WTC11 (cell line): ENCODE measurements around the gene CHST13. TPM values are rescaled to one million over a fixed set of nuclear protein-coding genes. Genes with fewer than 3 reads are reported as not detected.

Source experiments
- ATAC-seq: fragments of 200-7000 bp; cut with Tn5 transposase; 2 replicates; pipeline ENCODE4 v1.10.0; 2021; ENCODE audit warnings: mild to moderate bottlenecking, moderate library complexity
- CTCF ChIA-PET: fragments of 300-600 bp; sonication (Branson Sonifier 250); formaldehyde crosslinking; loops from one replicate; lab custom pipeline; 2021; ENCODE audit warnings: antibody characterized with exemption; lab: Charles Lee
- POLR2A ChIA-PET: fragments of 350-600 bp; sonication (Branson Sonifier 250); formaldehyde crosslinking; loops from one replicate; lab custom pipeline; 2021; ENCODE audit warnings: antibody characterized with exemption; lab: Charles Lee
- DNase-seq: peaks from one replicate; pipeline ENCODE4 v3.0.0; 2021; ENCODE audit warnings: low spot score
- H3K27ac Mint-ChIP-seq: 2 replicates; pipeline ENCODE4 v1.8.0; 2021; ENCODE audit warnings: mixed read lengths
- H3K27me3 Mint-ChIP-seq: 2 replicates; pipeline ENCODE4 v1.8.0; 2021; ENCODE audit warnings: low read depth, mild to moderate bottlenecking, moderate library complexity, mixed read lengths
- H3K36me3 Mint-ChIP-seq: 2 replicates; pipeline ENCODE4 v1.8.0; 2021; ENCODE audit warnings: mixed read lengths
- H3K4me1 Mint-ChIP-seq: 2 replicates; pipeline ENCODE4 v1.8.0; 2022; ENCODE audit warnings: mixed read lengths
- H3K4me3 Mint-ChIP-seq: 2 replicates; pipeline ENCODE4 v1.8.0; 2021; ENCODE audit warnings: mild to moderate bottlenecking, moderate library complexity, mixed read lengths
- H3K9me3 Mint-ChIP-seq: 2 replicates; pipeline ENCODE4 v1.8.0; 2021; ENCODE audit warnings: mixed read lengths
- CBFB ChIP-seq: sonication (generic); formaldehyde crosslinking; IDR thresholded peaks from 2 replicates; pipeline ENCODE4 v1.8.1; 2022; ENCODE audit warnings: mild to moderate bottlenecking, low read depth, missing genetic modification reagents
- CREM ChIP-seq: sonication (generic); formaldehyde crosslinking; IDR thresholded peaks from 2 replicates; pipeline ENCODE4 v1.8.1; 2022; ENCODE audit warnings: mild to moderate bottlenecking, missing genetic modification reagents, moderate library complexity
- ESRRA ChIP-seq: sonication (generic); formaldehyde crosslinking; IDR thresholded peaks from 2 replicates; pipeline ENCODE4 v1.8.1; 2022; ENCODE audit warnings: mild to moderate bottlenecking, missing genetic modification reagents, borderline replicate concordance
- FOXK1 ChIP-seq: sonication (generic); formaldehyde crosslinking; IDR thresholded peaks from 2 replicates; pipeline ENCODE4 v1.8.0; 2022; ENCODE audit warnings: mild to moderate bottlenecking, moderate library complexity, missing genetic modification reagents
- GTF2I ChIP-seq: fragments of 250-450 bp; sonication (Bioruptor Pico); conservative IDR thresholded peaks from 2 replicates; pipeline ENCODE4 v1.4.0; 2021; ENCODE audit warnings: mild to moderate bottlenecking
- NR3C1 ChIP-seq: sonication (generic); formaldehyde crosslinking; conservative IDR thresholded peaks from 2 replicates; pipeline ENCODE4 v1.8.1; 2023; ENCODE audit warnings: low read depth, mild to moderate bottlenecking, missing genetic modification reagents
- RORB ChIP-seq: fragments of 250-450 bp; sonication (Bioruptor Pico); IDR thresholded peaks from 2 replicates; pipeline ENCODE4 v1.9.0; 2021; ENCODE audit warnings: mild to moderate bottlenecking
- SMAD3 ChIP-seq: sonication (generic); formaldehyde crosslinking; IDR thresholded peaks from 2 replicates; pipeline ENCODE4 v1.8.0; 2022; ENCODE audit warnings: missing genetic modification reagents, mild to moderate bottlenecking, borderline replicate concordance
- ZNF232 ChIP-seq: sonication (generic); formaldehyde crosslinking; IDR thresholded peaks from 2 replicates; pipeline ENCODE4 v1.8.0; 2022; ENCODE audit warnings: mild to moderate bottlenecking, missing genetic modification reagents
- ZNF317 ChIP-seq: sonication (generic); formaldehyde crosslinking; IDR thresholded peaks from 2 replicates; pipeline ENCODE4 v1.8.1; 2023; ENCODE audit warnings: low read depth, mild to moderate bottlenecking, moderate library complexity, missing genetic modification reagents, borderline replicate concordance
- ZNF416 ChIP-seq: fragments of 250-450 bp; sonication (Bioruptor Pico); IDR thresholded peaks from 2 replicates; pipeline ENCODE4 v1.9.0; 2021; ENCODE audit warnings: mild to moderate bottlenecking, inconsistent platforms
- total RNA-seq: library from RNA; stranded (reverse); gene quantifications from 3 replicates; pipeline ENCODE4 v1.2.3, GENCODE V29; 2021
- TF ChIP-seq, protein P1 (sequence below): fragments of 200-600 bp; IDR thresholded peaks from 2 replicates; pipeline ENCODE4 v1.8.0; 2022; ENCODE audit warnings: antibody characterized with exemption
- TF ChIP-seq, protein P2 (sequence below): sonication (generic); formaldehyde crosslinking; IDR thresholded peaks from 2 replicates; pipeline ENCODE4 v1.8.1; 2022; ENCODE audit warnings: missing genetic modification reagents, borderline replicate concordance
- TF ChIP-seq, protein P3 (sequence below): sonication (generic); formaldehyde crosslinking; IDR thresholded peaks from 2 replicates; pipeline ENCODE4 v1.8.0; 2022; ENCODE audit warnings: mild to moderate bottlenecking, missing genetic modification reagents
- TF ChIP-seq, protein P4 (sequence below): fragments of 250-450 bp; sonication (Bioruptor Pico); IDR thresholded peaks from 2 replicates; pipeline ENCODE4 v1.8.0; 2021; ENCODE audit warnings: mild to moderate bottlenecking
- TF ChIP-seq, protein P5 (sequence below): sonication (generic); formaldehyde crosslinking; IDR thresholded peaks from 2 replicates; pipeline ENCODE4 v1.8.0; 2022; ENCODE audit warnings: mild to moderate bottlenecking, missing genetic modification reagents
- TF ChIP-seq, protein P6 (sequence below): sonication (generic); formaldehyde crosslinking; IDR thresholded peaks from 2 replicates; pipeline ENCODE4 v1.8.0; 2023; ENCODE audit warnings: missing genetic modification reagents
- TF ChIP-seq, protein P7 (sequence below): sonication (generic); formaldehyde crosslinking; IDR thresholded peaks from 2 replicates; pipeline ENCODE4 v1.8.1; 2022; ENCODE audit warnings: low read depth, missing genetic modification reagents, borderline replicate concordance
- TF ChIP-seq, protein P8 (sequence below): fragments of 250-450 bp; sonication (Bioruptor Pico); IDR thresholded peaks from 2 replicates; pipeline ENCODE4 v1.9.0; 2021; ENCODE audit warnings: mild to moderate bottlenecking

The CHST13 gene
- total RNA-seq, 1 experiment from 2014 or later = 4.1 TPM

DNA sequence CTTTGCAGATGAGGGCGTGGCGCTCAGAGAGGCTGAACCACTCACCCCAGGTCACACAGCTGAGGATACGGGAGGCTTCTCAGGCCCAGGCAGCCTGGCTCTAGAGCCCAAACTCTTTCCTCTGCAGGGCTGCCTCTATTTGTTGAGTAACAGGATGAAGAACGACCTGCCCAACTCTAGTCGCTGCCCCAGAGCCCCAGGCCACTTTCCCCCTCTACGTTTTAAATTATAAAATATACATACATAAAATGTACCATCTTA, 29.1 kb upstream of the CHST13 start (continued):
- TF ChIP-seq, protein P1, sequence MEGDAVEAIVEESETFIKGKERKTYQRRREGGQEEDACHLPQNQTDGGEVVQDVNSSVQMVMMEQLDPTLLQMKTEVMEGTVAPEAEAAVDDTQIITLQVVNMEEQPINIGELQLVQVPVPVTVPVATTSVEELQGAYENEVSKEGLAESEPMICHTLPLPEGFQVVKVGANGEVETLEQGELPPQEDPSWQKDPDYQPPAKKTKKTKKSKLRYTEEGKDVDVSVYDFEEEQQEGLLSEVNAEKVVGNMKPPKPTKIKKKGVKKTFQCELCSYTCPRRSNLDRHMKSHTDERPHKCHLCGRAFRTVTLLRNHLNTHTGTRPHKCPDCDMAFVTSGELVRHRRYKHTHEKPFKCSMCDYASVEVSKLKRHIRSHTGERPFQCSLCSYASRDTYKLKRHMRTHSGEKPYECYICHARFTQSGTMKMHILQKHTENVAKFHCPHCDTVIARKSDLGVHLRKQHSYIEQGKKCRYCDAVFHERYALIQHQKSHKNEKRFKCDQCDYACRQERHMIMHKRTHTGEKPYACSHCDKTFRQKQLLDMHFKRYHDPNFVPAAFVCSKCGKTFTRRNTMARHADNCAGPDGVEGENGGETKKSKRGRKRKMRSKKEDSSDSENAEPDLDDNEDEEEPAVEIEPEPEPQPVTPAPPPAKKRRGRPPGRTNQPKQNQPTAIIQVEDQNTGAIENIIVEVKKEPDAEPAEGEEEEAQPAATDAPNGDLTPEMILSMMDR = no peak

DNA sequence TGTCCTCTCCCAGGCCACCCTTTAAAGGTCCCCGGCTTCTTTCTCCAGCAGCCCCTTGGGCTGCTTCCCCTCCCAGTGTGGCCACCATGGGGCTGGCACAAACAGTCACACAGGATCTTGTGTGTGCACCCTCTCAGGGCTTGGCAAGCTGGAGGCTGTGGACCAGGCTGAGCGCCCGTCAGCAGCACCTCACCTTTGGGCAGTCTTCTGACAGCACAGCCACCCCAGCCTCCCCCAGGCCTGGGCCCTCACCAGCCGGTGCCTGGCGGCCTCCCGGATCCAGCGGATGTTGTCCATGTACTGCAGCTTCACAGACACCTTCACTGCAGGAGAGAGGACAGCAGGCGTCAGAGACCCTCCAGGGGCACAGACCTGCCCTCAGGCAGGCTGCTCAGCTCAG, 28.2 kb upstream of the CHST13 start:
- H3K9me3 Mint-ChIP-seq = no peaks in the 10 kb centered on the region
- CTCF ChIA-PET = no interaction called here
- POLR2A ChIA-PET = no interaction called here

DNA sequence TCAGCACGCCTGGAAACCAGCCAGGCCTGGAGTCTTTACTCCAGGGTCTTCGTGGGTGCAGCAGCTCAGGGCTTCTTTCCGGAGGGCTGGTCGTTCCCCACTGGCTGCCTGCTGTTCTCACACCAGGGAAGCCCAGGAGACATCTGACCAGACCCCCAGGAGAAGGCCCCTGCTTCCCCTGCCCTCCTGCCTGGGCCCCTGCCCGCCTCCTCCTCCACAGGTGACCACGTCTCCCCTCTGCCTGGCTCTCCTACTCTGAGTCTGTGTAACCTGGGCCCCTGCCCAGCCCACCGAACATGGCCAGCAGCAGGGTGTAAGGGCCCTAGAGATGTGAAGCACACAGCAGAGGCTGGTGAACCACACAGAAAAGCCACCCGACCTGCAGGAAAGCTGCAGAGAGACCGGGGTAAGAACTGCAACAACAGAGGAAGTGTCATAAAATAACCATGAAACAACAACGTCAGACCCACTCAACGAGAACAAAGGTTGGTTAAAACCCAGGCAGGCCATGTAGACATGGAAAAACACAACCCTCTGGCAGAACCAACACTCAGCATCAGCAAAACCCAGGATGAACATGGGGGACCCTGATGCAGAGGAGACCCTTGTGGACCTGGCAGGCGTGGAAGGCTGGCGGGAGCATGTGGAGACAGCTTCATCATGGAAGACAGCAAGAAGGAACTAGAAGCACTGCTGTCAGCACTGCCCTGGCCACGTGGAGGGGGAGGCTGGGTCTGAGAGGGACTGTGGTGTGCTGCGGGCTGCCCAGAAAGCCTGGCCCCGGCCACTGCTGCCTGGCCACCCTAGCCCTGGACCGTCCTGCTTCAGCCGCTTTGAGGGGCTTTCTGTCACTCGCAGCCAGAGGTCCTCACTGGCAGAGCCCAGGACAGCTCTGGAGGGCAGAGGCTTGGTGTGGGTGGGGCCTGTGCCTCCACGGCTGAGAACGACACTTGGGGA, 26.8 kb upstream of the CHST13 start:
- H3K27me3 Mint-ChIP-seq = no peaks in the 10 kb centered on the region
- H3K9me3 Mint-ChIP-seq = no peaks in the 10 kb centered on the region
- CTCF ChIA-PET = interaction anchor here (1.2 kb wide), 1 partner anchor 13 kb away, joined by 5 read pairs; no protein-coding TSS in a partner anchor
- H3K4me3 Mint-ChIP-seq = no peak overlapping the region
- peaks cover 11% of the 10 kb centered on the region for H3K4me1 Mint-ChIP-seq
- no peak for ATAC-seq
- TF ChIP-seq FOXK1 (CRISPR knock-in tag) (no peak), ZNF317 (CRISPR knock-in tag) (no peak), CREM (CRISPR knock-in tag) (no peak), ESRRA (CRISPR knock-in tag) (no peak), ZNF416 (CRISPR knock-in tag) (no peak)
- TF ChIP-seq, protein P2, sequence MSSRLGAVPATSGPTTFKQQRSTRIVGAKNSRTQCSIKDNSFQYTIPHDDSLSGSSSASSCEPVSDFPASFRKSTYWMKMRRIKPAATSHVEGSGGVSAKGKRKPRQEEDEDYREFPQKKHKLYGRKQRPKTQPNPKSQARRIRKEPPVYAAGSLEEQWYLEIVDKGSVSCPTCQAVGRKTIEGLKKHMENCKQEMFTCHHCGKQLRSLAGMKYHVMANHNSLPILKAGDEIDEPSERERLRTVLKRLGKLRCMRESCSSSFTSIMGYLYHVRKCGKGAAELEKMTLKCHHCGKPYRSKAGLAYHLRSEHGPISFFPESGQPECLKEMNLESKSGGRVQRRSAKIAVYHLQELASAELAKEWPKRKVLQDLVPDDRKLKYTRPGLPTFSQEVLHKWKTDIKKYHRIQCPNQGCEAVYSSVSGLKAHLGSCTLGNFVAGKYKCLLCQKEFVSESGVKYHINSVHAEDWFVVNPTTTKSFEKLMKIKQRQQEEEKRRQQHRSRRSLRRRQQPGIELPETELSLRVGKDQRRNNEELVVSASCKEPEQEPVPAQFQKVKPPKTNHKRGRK = no peak
- TF ChIP-seq, protein P3, sequence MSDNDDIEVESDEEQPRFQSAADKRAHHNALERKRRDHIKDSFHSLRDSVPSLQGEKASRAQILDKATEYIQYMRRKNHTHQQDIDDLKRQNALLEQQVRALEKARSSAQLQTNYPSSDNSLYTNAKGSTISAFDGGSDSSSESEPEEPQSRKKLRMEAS (CRISPR knock-in tag) = no peak
- TF ChIP-seq, all 79 proteins: peak for 0
- POLR2A ChIA-PET = no interaction called here
- Mint-ChIP-seq H3K36me3 (no peaks in the 10 kb centered on the region), H3K27ac (no peak overlapping the region)
- no peak for DNase-seq

More for the DNA sequence above, 28.2 kb upstream of the CHST13 start:
- no peaks in the 10 kb centered on the region for H3K27me3 Mint-ChIP-seq
- H3K4me1 Mint-ChIP-seq = peaks cover 15% of the 10 kb centered on the region
- H3K4me3 Mint-ChIP-seq = no peak overlapping the region
- H3K36me3 Mint-ChIP-seq = no peaks in the 10 kb centered on the region
- no peak overlapping the region for H3K27ac Mint-ChIP-seq
- DNase-seq (no peak), ATAC-seq (no peak)
- TF ChIP-seq SMAD3 (CRISPR knock-in tag) = no peak
- TF ChIP-seq NR3C1 (CRISPR knock-in tag) = no peak
- TF ChIP-seq, protein P4, sequence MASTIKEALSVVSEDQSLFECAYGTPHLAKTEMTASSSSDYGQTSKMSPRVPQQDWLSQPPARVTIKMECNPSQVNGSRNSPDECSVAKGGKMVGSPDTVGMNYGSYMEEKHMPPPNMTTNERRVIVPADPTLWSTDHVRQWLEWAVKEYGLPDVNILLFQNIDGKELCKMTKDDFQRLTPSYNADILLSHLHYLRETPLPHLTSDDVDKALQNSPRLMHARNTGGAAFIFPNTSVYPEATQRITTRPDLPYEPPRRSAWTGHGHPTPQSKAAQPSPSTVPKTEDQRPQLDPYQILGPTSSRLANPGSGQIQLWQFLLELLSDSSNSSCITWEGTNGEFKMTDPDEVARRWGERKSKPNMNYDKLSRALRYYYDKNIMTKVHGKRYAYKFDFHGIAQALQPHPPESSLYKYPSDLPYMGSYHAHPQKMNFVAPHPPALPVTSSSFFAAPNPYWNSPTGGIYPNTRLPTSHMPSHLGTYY (CRISPR knock-in tag) = no peak
- TF ChIP-seq, protein P5, sequence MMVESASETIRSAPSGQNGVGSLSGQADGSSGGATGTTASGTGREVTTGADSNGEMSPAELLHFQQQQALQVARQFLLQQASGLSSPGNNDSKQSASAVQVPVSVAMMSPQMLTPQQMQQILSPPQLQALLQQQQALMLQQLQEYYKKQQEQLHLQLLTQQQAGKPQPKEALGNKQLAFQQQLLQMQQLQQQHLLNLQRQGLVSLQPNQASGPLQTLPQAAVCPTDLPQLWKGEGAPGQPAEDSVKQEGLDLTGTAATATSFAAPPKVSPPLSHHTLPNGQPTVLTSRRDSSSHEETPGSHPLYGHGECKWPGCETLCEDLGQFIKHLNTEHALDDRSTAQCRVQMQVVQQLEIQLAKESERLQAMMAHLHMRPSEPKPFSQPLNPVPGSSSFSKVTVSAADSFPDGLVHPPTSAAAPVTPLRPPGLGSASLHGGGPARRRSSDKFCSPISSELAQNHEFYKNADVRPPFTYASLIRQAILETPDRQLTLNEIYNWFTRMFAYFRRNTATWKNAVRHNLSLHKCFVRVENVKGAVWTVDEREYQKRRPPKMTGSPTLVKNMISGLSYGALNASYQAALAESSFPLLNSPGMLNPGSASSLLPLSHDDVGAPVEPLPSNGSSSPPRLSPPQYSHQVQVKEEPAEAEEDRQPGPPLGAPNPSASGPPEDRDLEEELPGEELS (CRISPR knock-in tag) = no peak
- TF ChIP-seq ZNF232 (CRISPR knock-in tag) = no peak
- TF ChIP-seq CBFB (CRISPR knock-in tag) = no peak
- TF ChIP-seq, protein P6, sequence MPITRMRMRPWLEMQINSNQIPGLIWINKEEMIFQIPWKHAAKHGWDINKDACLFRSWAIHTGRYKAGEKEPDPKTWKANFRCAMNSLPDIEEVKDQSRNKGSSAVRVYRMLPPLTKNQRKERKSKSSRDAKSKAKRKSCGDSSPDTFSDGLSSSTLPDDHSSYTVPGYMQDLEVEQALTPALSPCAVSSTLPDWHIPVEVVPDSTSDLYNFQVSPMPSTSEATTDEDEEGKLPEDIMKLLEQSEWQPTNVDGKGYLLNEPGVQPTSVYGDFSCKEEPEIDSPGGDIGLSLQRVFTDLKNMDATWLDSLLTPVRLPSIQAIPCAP (CRISPR knock-in tag) = no peak
- no peak for TF ChIP-seq RORB (CRISPR knock-in tag)
- TF ChIP-seq, protein P7, sequence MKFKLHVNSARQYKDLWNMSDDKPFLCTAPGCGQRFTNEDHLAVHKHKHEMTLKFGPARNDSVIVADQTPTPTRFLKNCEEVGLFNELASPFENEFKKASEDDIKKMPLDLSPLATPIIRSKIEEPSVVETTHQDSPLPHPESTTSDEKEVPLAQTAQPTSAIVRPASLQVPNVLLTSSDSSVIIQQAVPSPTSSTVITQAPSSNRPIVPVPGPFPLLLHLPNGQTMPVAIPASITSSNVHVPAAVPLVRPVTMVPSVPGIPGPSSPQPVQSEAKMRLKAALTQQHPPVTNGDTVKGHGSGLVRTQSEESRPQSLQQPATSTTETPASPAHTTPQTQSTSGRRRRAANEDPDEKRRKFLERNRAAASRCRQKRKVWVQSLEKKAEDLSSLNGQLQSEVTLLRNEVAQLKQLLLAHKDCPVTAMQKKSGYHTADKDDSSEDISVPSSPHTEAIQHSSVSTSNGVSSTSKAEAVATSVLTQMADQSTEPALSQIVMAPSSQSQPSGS (CRISPR knock-in tag) = no peak
- no peak for TF ChIP-seq GTF2I (CRISPR knock-in tag)
- TF ChIP-seq, protein P8, sequence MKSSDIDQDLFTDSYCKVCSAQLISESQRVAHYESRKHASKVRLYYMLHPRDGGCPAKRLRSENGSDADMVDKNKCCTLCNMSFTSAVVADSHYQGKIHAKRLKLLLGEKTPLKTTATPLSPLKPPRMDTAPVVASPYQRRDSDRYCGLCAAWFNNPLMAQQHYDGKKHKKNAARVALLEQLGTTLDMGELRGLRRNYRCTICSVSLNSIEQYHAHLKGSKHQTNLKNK (CRISPR knock-in tag) = no peak
